AG09319 (cell line): ENCODE results near the gene MCOLN3.

Source experiments
- DNase-seq: peaks from one replicate; pipeline ENCODE4 v3.0.0-alpha.2; 2010; ENCODE audit warnings: low read depth; ENCODE audit errors: extremely low read depth
- CTCF ChIP-seq: IDR thresholded peaks from 2 replicates; pipeline ENCODE4 v1.5.1; 2011; ENCODE audit warnings: low read depth, mild to moderate bottlenecking, inconsistent platforms, low read length, moderate library complexity

The MCOLN3 gene, protein sequence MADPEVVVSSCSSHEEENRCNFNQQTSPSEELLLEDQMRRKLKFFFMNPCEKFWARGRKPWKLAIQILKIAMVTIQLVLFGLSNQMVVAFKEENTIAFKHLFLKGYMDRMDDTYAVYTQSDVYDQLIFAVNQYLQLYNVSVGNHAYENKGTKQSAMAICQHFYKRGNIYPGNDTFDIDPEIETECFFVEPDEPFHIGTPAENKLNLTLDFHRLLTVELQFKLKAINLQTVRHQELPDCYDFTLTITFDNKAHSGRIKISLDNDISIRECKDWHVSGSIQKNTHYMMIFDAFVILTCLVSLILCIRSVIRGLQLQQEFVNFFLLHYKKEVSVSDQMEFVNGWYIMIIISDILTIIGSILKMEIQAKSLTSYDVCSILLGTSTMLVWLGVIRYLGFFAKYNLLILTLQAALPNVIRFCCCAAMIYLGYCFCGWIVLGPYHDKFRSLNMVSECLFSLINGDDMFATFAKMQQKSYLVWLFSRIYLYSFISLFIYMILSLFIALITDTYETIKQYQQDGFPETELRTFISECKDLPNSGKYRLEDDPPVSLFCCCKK

GRCh38 chr1:85048296-85049064 is at the start of gene MCOLN3:
MCOLN3 (minus strand) TSS chr1:85048500; CDS start chr1:85045360, 3,140 bp downstream.
- DNase-seq: no peak
- TF ChIP-seq CTCF: no peak

DNA sequence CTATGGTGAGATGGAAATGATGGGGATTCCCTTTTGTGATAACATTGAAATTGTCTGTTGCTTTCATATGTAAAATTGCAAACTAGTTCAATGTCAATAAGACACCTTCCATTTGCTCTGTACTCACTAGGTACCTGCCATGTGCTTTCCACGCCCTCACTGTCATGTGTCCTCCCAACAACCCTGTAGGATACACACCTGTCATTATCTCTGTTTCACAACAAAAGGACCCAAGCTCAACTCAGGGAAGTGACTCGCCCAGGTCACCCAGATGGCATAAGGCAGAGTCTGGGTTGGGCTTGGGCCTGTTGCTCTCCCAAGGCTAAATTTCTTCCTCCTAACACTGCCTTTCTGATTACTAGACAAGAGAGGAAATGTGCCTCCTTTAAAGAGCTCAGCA is 45.3 kb upstream of the MCOLN3 start:
- no peak for DNase-seq

DNA sequence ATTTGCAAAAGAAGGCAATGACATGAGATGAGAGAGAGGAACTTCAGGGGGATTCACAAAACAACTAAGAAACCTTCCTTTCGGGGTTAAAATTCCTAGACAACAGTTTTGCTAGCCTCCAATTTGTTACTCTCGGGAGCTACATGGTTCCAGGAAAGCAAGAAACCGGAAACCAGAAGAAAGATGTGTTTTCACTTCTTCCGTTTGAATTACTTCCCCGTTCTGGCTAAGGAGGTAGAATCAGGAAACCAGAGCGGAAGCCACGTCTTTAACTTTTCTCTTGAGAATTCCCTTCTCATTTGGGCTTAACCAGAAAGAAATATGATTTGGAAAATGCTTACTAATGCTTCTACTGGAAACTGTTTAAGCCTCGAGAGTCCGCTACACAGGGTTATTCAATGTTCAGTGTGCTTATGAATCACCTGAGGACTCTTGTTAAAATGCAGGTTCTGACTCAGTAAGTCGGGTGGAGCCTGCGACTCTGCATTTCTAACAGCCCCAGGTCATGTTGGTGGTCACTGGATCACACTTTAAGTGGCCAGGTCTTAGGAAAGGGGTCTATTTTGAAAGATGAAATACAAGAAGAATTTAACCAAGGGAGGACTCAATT is 43.5 kb upstream of the MCOLN3 start:
- DNase-seq: no peak
- no peak for TF ChIP-seq CTCF

More for the DNA sequence above, 45.3 kb upstream of the MCOLN3 start:
- TF ChIP-seq CTCF: no peak

GRCh38 chr1:85090225-85090624 is 41.9 kb upstream of the MCOLN3 start:
- no peak for DNase-seq
- TF ChIP-seq CTCF: no peak

DNA sequence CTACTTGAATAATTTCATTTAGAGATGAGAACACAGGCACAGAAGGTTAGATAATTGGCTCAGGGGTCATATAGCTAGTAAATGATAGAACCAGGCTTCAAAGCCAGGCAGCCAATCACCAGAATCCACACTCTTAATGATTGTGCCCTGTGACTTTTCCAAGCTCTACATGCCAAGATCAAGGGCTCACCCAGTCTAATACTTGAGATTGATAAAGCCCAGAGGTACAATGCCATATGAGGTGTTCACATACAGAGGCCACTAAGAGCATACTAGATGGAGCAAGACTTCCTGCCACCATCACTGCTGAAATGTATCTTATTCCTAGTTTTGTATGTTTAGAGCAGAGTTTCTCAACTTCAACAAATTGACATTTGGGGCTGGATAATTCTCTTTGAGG is 40.9 kb upstream of the MCOLN3 start:
- no peak for TF ChIP-seq CTCF
- DNase-seq: no peak

- TF ChIP-seq CTCF: no peak
- DNase-seq: no peak
Observed at GRCh38 chr1:85088408-85088784, 40.1 kb upstream of the MCOLN3 start.
